GM21825 (cell line): ENCODE results near the gene SELENON.

Source experiments
- ATAC-seq: cut with Tn5 transposase; IDR thresholded peaks from one replicate; pipeline ENCODE4 v1.9.1; 2021; ENCODE audit warnings: mild to moderate bottlenecking, moderate library complexity; ENCODE audit not compliant: unreplicated experiment

Gene SELENON

DNA sequence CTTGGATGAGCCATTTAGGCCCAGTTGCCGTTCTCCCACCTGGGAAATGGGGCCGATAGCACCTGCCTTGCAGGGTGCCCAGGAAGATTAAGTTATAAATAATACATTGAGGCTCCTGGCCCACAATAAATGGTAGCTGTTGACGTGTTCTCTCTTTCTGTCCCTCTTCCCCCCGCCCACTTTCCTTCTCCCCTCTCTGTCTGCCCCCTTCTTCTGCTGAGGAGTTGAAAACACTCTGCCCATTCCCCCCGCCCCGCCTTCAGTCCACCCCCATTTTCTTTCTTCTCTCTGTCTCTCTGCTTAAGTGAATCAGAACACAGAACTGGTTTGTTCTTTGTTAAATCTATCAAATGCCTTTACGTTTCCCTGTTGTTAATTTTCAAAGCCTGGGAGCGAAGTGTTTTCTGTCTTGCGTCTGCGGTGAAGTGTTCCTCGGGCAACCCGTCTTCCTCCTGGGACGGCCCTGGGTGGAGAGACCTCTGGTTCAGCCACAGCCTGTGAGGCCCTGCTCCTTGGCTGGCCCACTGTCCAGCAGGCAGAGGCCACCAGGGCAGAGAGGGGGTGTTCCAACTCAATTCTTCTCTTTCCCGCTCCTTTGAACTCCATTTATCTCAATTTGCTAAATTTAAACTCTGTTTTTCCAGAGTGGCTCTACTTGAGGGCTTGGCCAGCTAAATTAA, 29.3 kb upstream of the SELENON start:
- no peak for ATAC-seq

GRCh38 chr1:25771221-25772114, 28.5 kb upstream of the SELENON start:
- no peak for ATAC-seq

- ATAC-seq = no peak
Observed at GRCh38 chr1:25772164-25772563, 27.8 kb upstream of the SELENON start.

DNA sequence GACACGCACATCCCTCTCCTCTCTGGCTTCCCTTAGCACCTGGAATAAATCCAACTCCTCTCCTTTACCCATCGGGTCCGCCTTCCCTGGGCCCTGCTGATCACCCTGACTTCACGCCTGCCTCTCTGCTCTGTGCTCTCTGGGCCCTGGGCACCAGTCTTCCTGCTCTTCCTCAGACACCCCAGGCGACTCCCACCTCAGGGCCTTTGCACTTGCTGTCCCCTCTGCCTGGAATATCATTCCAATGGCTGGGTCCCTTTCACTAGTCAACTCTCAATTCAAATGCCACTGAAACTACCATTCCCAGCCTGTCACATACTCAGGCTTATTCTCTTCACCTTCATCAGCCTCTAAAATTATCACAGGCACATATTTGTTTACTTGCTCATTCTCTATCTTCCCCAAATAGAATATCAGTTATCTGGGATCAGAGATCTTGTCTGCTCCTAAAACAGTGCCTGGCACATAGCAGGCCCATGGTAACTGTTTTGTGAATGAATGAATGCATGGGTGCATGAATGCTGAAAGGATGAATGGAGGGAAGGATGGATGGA, 27.2 kb upstream of the SELENON start:
- ATAC-seq = no peak

DNA sequence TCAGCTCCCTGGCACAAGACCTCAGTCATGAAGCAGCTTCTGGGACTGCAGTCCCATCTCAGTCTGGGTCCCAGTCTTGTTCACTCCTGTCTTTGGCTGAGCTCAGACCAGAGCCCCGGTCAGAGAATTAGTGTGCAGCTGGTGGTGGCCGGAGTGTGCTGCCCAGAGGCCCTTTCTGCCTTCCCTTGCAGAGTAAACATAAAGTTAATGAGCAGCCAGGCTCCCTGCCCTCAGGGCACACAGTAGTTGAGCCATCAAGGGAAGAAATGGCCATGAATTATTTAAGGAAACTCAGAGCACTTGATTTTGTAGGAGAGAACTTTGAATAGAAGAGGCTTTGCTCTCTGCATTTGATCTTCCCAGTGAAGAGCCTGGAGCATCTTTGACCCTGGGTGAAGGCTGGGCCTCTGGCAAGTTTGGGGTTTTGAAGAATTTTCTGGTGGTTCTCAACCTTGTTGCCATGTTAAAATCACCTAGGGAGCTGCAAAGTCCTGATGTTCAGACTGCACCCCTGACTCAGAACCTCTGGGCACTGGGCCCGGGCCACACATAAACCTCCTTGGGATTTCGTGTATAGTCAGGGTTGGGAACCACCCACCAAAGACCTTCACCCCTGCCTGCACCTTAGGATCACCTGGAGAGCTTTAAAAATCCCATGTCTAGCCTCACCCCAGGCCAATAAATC, 26.4 kb upstream of the SELENON start:
- ATAC-seq = no peak

- no peak for ATAC-seq
Observed at GRCh38 chr1:25774206-25774803, 25.7 kb upstream of the SELENON start.

DNA sequence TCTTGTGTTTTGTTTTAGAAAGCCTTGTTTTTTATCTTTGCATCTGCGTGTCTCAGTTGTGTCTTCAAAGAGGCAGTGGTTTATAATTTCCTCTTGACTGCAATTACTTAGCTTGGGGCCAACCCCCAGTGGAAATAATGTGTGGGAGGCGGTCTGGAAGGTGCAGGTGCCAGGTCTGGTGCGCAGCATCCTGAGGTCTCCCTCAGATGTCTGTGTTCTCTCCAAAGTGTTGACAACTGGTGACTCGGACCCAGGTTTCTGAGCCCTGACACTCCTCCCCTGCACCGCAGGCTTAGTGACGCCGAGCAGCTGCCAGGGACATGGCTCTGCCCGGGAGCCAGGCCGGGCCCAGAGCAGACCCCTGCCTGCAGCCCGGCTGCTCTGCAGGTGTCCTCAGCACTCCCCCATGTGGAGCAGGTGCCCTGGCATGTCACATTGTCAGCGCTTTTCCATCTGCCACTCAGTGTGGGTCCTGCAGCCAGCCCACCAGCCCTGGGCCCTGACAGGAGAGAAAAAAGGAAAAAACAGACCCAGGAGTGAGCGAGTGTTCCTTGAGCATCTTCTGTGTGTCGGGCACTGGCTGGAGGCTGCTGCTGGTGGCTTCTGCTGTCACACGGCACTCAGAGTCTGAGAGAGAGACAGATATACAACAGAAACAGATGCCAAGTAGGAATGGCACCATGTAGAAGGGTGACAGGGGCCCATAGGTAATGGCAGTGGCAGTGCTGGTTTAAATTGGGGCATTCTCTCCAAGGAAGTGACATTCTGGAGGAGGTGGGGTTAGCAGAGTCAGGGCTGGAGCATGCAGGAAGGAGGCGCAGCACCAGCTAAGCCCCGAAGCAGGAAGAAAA, 24.8 kb upstream of the SELENON start:
- no peak for ATAC-seq

GRCh38 chr1:25779388-25779787, 20.6 kb upstream of the SELENON start:
- no peak for ATAC-seq

GRCh38 chr1:25779894-25780293, 20.1 kb upstream of the SELENON start:
- no peak for ATAC-seq

DNA sequence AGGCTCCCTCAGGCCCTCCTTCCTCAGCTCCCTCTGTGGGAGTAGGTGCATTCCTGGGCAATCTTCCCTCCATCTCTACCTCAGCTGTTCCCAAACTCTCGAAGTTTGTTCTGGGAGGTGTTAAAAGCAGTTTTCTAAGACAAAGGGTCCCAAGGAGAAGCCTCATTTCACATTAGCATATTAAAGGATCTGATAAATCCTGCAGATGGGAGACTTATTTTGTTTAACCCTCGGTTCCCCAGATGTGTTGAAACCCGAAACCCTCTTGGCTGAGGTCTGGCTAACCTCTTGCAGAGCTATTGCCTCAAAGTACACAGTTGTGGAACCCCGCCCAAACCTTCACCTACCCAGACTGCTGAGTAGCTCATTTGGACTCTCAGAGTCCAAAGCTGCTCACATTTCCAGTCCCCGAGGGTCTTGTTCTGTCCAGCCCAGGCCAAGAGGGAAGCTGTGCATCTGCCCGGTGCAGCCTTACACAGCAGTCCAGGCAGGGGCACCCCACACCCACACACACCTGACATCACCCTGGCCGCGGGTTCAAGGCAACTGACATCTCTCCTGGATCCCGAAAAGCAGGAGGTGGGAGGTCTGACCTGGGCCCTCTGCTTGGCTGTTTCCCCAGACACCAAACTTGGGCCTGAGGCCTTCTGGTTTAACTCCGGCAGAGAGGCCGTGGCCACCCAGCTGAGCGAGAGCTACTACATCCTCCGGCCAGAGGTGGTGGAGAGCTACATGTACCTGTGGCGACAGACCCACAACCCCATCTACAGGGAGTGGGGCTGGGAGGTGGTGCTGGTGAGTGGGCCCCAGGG, 19.5 kb upstream of the SELENON start:
- ATAC-seq = no peak

- no peak for ATAC-seq
Observed at GRCh38 chr1:25781130-25781433, 18.9 kb upstream of the SELENON start.

DNA sequence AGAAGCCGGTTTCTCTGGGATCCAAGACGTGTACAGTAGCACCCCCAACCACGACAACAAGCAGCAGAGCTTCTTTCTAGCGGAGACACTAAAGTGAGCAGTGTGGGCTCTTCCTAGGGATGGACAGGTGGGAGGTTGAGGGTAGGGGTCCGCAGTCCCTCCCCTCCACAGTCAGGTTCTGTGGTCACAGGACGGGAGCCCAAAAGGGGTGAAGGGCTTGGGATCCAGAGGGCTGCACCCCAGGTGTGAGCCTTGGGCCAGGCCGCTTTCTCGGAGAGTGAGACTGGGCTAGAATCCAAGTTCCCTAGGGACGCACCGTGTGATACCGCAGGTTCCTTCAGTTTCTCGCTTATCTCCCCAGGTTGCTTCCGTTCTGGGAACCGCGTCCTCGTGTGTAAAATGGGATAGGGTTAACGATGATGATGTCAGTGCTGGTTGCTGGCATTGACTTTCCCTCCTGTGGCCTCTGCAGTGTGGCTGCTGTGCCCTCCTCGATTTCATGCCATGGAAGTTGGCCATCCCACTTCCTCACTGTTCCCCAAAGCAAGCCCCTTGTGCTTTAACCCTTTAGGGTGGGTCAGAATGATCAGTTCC, 17.3 kb upstream of the SELENON start:
- ATAC-seq = no peak

DNA sequence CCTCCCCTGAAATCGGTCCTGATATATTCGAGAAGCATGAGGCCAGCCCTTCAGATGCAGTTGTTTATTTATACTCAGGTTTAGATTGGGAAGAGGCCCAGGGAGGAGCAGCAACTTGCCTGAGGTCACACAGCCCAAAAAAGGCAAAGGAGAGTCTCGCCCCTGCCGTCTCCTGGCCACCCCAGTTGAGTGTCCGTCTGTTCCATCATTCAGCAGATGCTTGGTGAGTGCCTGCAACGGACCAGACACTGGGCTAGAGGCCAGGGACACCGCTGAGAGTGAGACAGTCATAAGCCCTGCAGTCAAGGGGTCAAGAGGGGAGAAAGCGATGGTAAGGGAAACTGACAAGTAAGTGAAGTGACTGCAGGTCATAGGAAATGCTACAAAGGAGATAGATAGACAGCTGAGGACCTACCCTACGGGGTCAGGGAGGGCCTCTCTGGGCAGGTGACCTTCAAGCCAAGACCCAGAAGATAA, 15.4 kb upstream of the SELENON start:
- no peak for ATAC-seq

DNA sequence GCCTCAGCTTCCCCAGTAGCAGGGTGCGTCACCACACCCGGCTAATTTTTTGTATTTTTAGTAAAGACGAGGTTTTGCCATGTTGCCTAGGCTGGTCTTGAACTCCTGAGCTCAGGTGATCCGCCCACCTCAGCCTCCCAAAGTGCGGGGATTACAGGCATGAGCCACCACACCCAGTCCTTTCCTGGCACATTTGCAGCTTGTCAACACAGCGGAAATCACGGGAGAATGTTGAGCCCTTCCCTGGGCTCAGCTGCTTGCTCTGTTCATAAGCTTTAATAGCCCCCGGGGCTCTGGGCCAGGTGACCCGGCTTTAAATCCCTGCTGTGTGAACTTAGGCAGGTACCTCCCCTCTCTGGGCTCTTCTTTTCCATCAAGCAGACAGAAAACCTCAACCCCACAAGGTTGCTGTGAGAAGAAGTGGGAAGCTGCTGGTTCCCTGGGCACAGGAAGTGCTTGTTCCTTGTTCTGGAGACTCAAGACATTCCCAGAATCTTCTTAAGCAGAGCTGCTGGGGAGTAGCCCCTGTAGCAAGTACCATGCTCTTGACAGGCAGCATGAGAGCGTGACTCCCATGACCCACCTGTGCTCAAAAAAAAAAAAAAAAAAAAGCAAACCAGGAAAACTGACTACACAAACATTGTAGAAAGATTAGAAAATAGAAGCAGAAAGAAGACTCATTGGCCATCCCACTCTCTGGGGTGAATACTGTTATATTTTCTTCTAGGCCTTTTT, 14.5 kb upstream of the SELENON start:
- no peak for ATAC-seq

- ATAC-seq = no peak
Observed at GRCh38 chr1:25786887-25787759, 12.9 kb upstream of the SELENON start.

DNA sequence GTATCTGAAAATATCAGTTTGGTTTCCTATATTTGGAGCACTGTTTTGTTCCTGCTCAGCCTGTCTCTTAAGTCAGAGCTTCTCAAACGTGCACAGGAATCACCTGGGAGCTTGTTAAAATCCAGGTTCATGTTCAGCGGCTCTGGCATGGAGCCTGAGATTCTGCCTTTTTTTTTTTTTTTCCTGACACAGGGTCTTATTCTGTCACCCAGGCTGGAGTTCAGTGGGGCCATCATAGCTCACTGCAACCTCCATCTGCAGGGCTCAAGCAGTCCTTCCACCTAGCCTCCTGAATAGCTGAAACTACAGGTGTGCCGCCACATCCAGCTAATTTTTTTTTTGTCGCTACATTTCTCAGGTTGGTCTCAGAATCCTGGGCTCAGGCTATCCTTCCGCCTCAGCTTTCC, 12.2 kb upstream of the SELENON start:
- no peak for ATAC-seq

DNA sequence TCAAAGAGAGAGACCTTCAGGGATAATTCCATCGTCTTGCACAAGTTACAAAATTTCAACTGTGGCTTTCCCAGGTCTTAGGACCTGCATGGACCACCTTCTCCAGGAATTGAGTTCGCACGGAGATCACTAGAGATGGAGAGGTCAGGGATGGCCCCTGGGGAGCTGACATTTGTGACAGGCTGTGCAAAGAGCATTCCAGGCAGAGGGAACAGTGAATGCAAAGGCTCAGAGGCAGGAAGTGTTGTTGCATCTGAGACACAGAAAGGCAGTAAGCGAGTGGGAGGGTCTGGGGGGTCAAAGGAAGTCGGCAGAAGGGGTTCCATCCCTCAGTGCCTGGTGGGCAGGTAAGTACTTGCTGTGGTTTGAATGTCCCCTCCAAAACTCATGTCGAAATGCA, 9.5 kb upstream of the SELENON start:
- ATAC-seq = no peak
